GM12892 (cell line): Measurements from ENCODE around the gene RNF40.

ENCODE experiments used
- POLR2A ChIP-seq: IDR thresholded peaks from 2 replicates; pipeline ENCODE4 v1.6.1; 2011; ENCODE audit warnings: low read depth, low read length, control low read depth
- POLR2AphosphoS5 ChIP-seq: IDR thresholded peaks from 2 replicates; pipeline ENCODE4 v1.6.1; 2011; ENCODE audit warnings: low read depth, low read length, control low read depth

DNA sequence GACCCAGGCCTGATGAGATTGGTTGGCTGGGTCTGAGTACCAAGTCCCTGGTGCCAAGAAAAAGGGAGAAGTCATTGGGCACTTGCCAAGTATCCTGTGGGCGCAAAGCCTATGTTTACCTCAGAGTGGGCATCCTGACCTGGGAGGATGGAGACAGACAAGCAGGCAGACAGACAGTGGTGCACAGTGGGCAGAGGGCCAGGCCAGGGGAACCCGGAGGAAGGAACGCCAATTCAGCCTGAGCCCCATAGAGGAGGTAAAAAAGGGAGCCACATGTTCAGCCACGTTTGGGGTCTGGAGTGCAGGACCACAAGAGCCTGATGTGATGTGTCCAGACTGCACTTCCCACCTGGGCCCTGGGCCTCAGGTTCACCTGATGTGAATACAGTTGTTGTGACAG, 8.5 kb upstream of the RNF40 start:
- TF ChIP-seq POLR2A (no peak), POLR2AphosphoS5 (no peak)
